HS-5 (cell line): Measurements from ENCODE around the gene WDFY4.

Experiments used
- DNase-seq: peaks from one replicate; pipeline ENCODE4 v3.0.0-alpha.2; 2012; ENCODE audit warnings: low read depth

WDFY4 gene

GRCh38 chr10:48881937-48882336, 197.3 kb downstream of the WDFY4 start:
- no peak for DNase-seq

GRCh38 chr10:48882881-48883280, 198.2 kb downstream of the WDFY4 start:
- no peak for DNase-seq

DNA sequence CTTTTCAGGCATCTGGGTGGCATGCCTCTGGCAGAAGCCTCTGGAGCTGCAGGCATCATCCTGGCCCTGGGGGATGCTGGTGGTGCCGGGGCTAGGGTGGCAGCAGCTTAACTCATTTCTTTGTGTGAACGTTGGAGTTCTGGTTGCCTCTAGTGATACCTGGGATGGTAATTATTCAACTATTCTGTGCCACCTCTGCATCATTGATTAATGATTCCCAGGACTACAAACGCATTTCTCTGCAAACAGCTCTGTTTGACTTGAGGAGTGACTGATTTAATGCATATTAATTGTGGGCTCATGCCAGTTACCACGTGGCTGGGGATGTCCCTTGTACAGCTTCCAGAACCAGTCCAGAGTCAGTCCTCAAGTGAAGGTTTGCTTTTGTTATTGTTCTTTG, 199.0 kb downstream of the WDFY4 start:
- no peak for DNase-seq

GRCh38 chr10:48884179-48885045, 199.7 kb downstream of the WDFY4 start:
- no peak for DNase-seq

- no peak for DNase-seq
Measured at GRCh38 chr10:48885376-48885775, 200.7 kb downstream of the WDFY4 start.

DNA sequence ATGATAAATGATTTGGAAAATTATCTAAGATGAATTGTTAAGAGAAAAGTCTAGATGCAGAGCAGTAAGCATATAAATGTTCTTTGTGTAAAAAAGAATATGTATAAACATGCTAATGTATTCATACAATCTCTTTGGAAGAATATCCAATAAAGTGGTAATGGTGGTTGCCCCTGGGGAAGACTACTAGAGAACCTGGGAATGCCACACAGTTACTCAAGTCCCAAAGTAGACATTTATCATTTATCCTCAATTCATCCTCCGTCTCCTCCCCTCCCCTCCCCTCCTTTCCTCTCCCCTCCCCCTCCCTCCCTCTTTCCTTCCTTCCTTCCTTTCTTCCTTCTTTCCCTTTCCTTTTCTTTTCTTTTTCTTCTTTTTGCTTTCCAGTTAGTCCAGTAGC, 203.3 kb downstream of the WDFY4 start:
- DNase-seq: no peak

GRCh38 chr10:48890888-48891850, 206.5 kb downstream of the WDFY4 start:
- DNase-seq: no peak

DNA sequence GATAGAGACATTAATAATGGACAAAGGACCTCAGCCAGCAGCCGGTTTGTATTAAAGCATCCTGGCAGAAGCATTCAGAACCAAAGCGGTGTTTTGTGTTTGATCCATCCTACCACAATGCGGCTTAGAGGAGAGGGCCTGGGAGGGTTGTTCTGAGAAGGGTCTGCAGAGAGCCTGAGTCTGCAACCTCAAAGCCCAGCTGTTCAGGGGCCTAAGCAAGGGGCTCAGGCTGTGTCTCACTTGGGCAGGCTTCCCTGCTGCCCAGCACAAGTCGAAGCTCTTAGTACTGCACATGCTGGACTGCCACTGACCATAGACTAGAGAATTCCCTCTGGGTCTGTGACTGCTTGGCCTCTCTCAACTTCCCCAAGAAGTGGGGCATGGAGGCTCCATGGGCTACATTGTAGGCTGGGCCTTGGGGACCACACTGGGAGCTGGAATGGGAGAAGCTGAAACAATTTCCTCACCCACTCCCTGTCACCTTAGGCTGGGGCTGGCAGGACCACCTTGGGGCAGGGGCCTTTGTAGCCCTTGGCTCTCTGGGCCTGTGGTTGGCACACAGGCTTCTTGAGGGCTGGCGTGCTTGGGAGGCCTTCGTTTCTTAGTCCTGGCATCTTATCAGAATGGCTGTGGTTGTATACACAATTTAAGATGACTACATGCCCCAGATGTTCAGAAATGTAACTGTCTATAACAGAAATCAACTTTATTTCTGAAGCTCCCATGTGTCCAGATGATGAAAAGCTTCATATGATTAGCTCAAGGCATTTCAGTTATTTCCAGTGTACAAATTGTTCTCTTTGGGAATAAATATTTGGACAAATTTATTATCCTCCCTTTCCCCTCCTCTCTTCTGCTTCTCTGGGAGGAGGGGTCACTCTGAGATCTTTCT, 210.5 kb downstream of the WDFY4 start:
- no peak for DNase-seq

- no peak for DNase-seq
Measured at GRCh38 chr10:48895803-48896195, 211.1 kb downstream of the WDFY4 start.

DNA sequence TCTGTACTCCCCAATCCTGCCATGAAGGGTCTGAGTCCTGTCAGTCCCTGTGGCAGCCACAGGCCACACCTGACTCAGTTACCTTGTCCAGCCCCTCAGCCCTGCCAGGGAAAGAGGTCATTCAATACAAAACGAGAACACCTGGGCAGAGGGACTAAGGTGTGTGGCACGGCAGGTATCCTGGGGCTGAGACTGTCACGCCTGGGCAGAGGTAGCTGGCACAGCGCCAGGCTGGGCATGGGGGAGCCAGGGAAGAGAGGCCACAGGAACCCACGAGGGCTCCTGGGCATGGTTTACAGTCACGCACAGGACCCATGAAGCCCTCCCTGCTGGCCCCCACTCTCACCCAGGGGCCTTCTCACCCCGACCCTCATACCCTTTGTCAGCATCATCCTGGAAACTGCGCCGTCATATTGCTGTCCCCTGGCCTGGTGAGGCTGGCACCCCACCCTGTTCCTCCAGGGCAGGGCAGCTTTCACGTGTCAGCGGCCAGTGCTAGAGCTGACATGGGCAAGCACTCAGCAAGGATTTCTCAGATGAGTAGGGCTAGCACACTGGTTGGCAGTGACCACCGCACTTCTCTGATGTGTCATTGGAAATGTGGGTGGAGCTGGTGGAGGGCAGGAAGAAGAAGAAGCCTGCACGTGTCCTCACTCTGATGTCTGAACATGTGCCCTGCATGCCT, 212.2 kb downstream of the WDFY4 start:
- no peak for DNase-seq

- no peak for DNase-seq
Measured at GRCh38 chr10:48897441-48897790, 212.7 kb downstream of the WDFY4 start.

DNA sequence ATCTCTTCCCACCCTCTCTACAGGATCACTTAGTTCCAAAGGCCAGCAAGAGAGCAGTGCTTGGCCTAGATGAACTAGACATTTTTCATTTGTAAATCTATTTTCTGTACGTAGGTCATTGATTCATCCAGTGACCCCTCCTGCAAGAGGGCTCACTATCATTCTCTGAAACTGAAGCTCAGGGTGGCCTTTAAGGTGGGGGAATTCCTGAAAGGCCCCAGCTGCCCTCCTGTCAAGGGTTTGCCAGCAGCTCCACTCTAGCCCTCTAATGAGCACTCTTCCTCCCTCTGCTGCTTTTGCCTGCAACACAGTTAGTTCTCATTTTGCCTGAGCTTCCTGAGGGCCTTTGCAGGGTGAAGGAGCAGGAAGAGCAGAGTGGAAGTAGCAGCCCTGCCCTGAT, 213.8 kb downstream of the WDFY4 start:
- DNase-seq: no peak

DNA sequence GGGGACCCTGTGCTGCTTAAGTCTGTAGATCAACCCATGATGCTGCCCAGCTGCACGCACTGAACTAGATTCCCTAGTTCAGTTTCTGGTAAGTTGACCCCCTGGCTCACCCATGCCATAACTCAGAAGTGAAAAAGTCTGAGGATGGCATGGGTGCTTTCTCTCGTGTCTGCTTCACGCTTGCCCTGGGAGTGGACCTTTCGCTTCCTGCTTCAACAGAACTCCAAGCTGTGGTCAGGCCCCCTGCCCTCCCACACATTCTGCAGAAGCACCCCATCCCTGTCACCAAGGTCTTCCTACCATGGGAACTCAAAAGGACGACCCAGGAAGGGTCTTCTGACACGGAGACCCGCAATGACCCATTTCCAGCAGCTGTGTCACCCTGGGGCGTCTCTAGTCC, 215.1 kb downstream of the WDFY4 start:
- no peak for DNase-seq

- DNase-seq: no peak
Measured at GRCh38 chr10:48900371-48900801, 215.7 kb downstream of the WDFY4 start.

DNA sequence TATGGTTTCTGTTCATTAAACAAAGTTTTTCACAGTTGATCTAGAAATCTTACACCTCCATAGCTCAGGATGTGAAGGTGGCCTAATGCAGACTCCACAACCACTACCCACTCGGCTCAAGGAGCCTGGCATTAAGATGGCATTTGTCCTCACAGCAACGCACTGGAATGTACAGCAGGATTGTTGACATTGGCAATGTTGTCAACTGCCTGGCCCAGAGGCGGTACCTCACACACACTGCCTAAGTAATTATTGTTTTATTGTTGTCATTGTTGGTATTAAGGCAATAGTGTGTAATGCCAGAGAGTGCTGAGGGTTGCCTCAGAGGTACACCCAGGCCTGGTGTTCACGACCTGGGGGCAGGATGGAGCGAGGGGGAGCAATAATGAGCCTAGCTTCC, 216.6 kb downstream of the WDFY4 start:
- DNase-seq: no peak

- DNase-seq: no peak
Measured at GRCh38 chr10:48902096-48902495, 217.4 kb downstream of the WDFY4 start.

- DNase-seq: no peak
Measured at GRCh38 chr10:48903151-48903550, 218.5 kb downstream of the WDFY4 start.

DNA sequence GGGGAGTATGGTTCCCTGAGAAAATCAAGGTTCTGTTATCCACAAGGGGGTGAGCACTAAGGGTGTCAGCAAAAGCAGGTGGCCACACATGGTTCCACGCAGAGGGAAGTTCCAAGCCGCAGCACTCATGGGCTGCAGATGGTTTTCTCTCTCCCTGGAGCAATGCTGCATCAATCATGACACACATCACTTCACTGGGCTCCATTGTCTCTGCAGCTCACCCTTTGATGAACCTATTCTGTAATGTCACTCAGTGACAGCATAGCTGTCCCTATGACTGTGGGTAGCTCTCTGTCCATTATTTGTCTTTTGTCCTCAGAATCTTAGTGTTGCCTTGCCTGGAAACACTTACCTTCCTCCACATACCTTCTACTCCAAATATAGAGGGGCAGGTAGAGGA, 220.2 kb downstream of the WDFY4 start:
- no peak for DNase-seq

GRCh38 chr10:48905311-48905710, 220.6 kb downstream of the WDFY4 start:
- DNase-seq: no peak

DNA sequence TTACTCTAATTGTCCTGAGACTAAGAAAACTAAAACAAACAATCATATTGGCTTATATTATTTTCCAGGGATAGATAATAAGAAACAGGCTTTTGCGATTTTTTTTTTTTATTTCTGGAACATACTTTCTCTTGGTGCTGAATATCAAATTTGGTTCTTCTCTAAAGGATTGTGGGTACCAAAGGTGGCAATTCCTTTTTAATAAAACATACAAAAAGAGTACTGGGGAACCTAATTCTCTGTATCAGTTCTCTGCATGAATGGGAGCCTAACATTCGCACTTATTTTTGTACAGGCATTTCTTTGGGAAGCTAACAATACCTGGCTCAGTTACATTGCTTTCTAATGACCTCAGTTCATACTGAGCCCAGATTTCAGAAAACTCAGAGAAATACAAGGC, 222.2 kb downstream of the WDFY4 start:
- no peak for DNase-seq

DNA sequence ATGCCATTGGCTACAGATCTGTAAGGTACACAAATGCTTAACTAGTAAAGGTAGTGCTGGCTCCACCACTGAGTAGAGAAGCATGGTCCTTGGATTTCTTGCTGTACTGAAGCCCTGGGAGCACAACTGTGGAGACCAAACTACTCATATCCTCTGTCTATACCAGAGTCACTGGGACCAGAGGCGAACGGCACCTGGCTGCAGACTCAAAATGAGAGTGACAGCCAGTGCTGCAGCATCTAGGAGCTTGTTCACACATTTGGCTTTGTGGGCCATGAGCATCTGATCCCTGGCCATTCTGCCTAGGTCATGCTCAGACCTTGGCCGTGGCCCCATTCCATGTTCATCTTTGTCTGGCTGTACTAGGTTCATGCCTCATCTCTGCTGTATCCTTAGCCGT, 223.1 kb downstream of the WDFY4 start:
- DNase-seq: no peak
